IPS DF 4.7 (cell line): ENCODE data around the gene NPIPA1.
"Not testable (repeated sequence)": the region's sequence is repeated elsewhere in the genome, so short reads cannot be mapped to it uniquely, and the experiment has no call there.

Source experiments
- DNase-seq: peaks from one replicate; pipeline ENCODE4 v3.0.0-alpha.2; 2013; ENCODE audit warnings: low spot score; ENCODE audit errors: extremely low read depth

The NPIPA1 gene

DNA sequence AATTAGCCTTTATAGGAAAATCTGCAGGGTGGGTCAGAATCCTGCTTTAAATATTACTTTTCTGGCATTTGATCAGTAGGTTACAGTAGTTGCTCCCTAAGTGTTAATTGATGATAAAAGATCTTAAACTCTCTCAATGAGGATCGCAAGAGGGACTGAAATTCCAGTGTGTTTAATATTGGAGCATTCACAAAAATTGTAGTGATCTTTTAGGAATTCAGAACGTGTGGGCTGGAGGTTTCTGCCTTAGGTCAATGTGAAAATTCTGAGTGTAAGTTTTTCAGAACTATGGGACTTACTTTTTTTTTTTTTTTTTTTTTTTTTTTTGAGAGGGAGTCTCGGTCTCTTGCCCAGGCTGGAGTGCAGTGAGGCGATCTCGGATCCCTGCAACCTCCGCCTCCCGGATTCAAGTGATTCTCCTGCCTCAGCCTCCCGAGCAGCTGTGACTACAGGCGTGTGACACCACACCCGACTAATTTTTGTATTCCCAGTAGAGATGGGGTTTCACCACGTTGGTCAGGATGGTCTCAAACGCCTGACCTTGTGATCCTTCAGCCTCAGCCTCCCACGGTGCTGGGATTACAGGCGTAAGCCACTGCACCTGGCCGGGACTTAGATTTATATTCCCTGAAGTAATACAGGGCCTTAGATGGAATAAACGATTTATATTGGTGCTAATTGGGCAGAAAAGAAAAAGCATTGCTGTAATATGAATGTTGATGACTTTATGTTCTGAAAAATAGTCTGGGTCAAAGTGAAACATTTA is 39.9 kb downstream of the NPIPA1 start:
- not testable (repeated sequence) for DNase-seq

DNA sequence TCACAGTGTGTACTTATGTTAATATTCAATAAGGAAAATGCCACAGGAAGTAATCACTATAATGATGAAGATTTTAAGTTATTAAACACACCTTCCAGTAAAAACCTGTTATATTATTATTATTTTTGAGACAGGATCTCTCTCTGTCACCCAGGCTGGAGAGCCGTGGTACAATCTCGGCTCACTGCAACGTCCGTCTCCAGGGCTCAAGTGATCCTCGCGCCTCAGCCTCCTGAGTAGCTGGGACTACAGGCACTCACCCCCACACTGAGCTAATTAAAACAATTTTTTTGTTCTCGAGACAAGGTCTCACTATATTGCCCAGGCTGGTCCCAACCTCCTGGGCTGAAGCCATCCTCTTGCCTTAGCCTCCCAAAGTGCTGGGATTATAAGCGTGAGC is 41.0 kb downstream of the NPIPA1 start:
- not testable (repeated sequence) for DNase-seq

DNA sequence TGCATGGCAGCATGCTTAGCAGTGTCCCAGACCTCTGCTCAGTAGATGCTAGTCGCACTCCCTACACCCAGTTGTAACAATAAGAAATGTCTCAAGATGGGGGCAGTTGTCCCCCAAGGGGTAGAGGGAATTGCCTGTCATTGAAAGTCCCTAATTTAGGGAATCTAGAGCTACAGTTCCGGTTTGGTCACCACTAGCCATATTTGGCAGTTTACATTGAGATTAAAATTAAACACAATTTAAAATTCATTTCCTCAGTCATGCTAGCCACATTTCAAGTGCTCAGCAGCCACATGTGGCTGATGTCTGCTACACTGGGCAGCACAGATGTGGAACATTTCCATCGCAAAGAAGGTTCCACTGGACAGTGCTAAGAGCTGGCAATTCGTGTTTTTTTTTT is 41.7 kb downstream of the NPIPA1 start:
- DNase-seq, result not testable (repeated sequence)

DNA sequence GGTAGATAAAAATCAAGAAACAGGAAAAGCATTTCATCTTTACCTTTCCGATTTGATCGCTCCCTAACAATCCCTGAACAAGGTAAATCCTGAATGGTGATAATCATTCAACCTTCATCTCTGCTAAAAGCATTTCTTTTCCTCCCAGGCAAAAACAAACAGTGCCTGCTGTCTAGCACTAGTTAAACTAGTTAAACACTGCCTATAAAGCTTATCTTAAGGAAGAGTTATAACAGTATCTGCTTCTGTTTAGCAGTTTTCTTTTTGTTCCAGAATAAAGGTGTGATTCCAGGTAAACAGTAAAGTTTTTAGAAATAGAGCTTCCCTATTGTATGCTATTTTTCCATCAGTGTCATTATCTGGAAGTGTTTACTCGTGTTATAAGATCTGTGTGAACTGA is 44.0 kb downstream of the NPIPA1 start:
- DNase-seq, result not testable (repeated sequence)

DNA sequence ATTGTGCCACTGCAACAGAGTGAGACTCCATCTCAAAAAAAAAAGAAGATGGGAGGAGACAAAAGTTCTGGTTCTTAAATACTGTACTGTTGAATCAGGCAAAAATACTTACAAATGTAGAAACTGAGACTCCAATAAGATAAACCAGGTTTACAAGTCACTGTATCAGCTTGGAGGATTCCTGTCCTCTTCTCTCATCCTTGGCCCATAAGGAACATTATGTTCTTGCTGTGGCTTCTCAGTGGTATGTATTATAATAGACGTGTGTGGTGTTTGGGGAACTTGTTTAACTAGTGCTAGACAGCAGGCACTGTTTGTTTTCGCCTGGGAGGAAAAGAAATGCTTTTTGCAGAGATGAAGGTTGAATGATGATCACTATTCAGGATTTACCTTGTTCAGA is 45.3 kb downstream of the NPIPA1 start:
- not testable (repeated sequence) for DNase-seq

DNA sequence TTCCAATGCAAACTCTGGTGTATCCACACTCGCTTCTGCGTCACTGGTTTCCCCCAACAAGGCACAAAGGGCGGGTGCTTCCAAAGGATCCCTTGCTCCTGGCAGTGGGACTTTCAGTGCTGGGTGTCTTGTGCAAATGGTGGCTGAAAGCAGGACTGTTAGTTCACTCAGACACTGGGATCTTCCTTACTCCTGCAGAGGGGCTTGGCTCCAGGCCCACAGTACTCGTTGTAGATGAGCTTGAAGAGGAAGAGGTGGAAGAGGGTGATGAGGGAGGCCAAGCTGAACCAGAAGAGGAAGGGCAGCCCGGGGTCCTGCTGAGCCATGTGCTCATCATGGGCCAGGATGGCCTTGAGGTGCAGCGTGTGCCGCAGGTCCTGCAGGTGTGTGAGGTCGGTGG is 50.8 kb downstream of the NPIPA1 start:
- DNase-seq, result not testable (repeated sequence)

DNA sequence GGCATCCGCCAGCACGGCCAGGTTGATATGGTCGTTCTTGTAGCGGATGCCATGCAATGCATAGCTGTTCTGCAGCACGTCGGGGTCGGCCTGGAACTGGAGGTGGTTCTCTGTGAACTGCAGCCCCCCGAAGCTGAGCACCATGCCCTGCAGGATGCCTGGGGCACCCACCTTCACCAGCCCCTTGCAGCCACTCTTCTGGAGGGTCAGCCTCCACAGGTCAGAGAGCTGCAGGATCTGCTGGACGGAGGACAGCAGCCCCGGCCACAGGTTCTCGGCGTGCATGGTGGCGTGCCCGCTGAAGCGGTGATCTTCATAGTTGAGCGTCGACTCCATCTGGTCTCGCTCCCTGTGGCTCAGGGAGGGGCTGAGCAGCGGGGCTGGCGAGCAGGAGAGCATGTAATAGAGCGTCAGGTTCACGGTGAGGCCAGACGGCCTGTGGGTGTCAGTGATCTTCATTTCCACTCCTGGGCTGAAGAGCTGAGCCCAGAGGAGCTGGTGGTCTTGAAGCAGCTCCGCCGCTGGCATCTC is 51.5 kb downstream of the NPIPA1 start:
- DNase-seq, result not testable (repeated sequence)

DNA sequence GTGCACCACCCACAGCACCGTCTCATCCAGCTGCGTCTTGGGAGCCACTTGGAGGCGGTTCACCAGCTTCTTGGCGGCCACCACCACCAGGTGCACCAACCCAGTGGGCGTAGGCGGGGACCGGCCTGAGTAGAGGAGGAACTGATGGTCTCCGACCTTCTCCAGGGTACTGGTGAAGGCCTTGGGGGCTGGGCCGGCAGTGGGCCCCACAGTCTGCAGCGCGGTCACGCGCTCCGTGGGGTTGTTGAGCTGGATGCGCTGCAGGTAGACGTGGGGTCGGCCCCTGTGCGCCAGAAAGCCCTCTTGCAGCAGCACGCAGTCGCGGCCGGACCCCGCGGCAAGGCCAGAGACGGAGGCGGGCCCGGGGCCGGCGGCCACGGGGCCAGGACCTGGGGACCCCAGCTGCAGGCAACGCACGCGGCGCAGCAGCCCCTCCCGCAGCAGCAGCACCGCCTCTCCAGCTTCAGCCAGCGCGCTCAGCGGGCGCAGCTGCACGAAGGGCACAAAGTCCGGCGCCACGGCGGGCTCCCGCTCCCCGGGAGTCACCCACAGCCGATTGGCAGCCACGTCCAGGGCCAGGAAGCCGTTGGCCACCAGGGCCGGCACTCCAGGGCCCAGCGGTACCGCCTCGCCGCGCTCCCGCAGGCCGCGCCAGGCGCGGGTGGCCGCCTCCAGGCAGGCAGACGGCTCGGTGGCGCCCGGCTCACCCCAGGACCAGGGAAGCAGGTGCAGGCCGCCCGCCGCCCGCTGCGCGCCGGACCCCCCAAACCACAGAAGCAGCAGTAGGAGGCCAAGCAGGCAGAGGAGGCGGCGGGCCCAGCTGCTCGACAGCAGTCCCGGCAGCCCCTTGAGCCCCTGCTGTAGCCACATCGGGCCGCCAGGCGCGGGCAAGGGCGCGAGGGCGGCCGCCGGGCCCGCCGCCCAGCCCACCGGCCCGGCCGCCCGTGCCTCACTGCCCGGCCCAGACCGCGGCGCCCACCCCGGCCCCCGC is 52.3 kb downstream of the NPIPA1 start:
- DNase-seq, result not testable (repeated sequence)

DNA sequence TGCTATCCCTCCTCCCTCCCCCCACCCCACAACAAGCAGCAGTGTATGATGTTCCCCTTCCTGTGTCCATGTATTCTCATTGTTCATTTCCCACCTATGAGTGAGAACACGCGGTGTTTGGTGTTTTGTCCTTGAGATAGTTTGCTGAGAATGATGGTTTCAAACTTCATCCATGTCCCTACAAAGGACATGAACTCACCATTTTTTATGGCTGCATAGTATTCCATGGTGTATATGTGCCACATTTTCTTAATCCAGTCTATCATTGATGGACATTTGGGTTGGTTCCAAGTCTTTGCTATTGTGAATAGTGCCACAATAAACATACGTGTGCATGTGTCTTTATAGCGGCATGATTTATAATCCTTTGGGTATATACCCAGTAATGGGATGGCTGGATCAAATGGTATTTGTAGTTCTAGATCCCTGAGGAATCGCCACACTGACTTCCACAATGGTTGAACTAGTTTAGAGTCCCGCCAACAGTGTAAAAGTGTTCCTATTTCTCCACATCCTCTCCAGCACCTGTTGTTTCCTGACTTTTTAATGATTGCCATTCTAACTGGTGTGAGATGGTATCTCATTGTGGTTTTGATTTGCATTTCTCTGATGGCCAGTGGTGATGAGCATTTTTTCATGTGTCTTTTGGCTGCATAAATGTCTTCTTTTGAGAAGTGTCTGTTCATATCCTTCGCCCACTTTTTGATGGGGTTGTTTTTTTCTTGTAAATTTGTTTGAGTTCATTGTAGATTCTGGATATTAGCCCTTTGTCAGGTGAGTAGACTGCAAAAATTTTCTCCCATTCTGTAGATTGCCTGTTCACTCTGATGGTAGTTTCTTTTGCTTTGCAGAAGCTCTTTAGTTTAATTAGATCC is 56.3 kb downstream of the NPIPA1 start:
- DNase-seq, result not testable (repeated sequence)

DNA sequence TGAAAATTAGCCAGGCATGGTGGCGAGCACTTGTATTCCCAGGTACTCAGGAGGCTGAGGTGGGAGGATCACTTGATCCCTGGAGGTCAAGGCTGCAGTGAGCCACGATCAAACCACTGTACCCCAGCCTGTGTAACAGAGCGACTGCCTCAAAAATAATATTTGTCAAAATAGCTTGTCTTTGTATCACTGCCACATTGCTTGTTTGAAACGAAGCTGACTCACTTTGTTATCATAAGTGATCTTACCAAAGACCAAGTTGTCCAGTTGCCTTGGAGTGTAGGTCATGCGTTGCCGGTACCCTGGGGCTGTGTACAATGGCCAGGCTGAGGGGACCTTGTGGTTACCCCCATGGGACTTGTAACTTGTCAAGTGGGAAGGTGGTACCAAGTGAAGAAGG is 59.5 kb downstream of the NPIPA1 start:
- DNase-seq, result not testable (repeated sequence)

DNA sequence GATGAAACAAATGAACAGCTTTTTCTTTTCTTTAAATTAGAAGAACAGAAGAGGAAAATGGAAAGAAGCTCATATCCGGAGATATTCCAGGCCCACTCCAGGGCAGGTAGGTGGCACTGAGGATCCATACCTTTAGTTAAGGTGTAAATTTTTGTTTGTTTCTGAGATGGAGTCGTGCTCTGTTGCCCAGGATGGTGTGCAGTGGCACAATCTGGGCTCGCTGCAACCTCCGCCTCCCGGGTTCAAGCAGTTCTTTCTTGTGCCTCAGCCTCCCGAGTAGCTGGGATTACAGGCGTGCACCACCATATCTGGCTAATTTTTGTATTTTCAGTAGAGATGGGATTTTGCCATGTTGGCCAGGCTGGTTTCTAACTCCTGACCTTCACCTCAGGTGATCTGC is 61.1 kb downstream of the NPIPA1 start:
- DNase-seq, result not testable (repeated sequence)

DNA sequence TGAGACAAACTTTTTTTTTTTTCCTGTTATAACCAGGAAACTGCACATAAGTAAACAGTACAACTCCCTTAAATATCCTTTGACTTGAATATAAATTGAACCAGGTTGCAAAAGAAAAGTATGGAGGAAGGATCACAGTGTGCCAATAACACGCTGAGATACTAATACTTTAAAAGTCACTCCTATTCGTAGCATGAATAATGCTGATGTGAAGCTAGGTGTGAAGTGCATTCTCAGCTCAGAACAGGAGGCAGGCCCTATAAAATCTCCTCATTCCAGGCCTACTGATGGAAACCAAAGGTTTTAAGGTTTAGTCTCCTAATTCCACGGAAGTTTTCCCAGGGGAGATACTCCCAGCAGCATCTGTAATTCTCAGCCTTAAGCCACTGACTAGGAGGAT is 62.6 kb downstream of the NPIPA1 start:
- DNase-seq, result not testable (repeated sequence)
